GM12878 (cell line): ENCODE results near the gene INO80C.

ENCODE experiments used
- CTCF ChIP-seq, 3 experiments: IDR thresholded peaks in 2 of 3; conservative IDR thresholded peaks in 1 of 3; 2 replicates each; pipeline ENCODE4 v1.5.1; 2011; ENCODE audit warnings: low read depth in 3 of 3, low read length in 3 of 3, mild to moderate bottlenecking in 3 of 3, control low read depth in 2 of 3, moderate library complexity in 2 of 3, inconsistent platforms in 1 of 3, mixed read lengths in 1 of 3; ENCODE audit not compliant: control insufficient read depth in 2 of 3, insufficient read depth in 1 of 3; ENCODE audit errors: extremely low read depth in 1 of 3
- GABPA ChIP-seq: IDR thresholded peaks from 2 replicates; pipeline ENCODE4 v1.6.1; 2014; ENCODE audit warnings: antibody characterized with exemption, low read depth, mild to moderate bottlenecking, inconsistent platforms
- JUNB ChIP-seq: IDR thresholded peaks from 2 replicates; pipeline ENCODE4 v1.6.1; 2016; ENCODE audit warnings: antibody characterized with exemption, mild to moderate bottlenecking
- NFYA ChIP-seq: IDR thresholded peaks from 2 replicates; pipeline ENCODE4 v1.6.1; 2011; ENCODE audit warnings: low read depth, mild to moderate bottlenecking, low read length, improper control_type of control experiment, borderline replicate concordance
- POLR2A ChIP-seq: IDR thresholded peaks from 2 replicates; pipeline ENCODE4 v1.6.1; 2011; ENCODE audit warnings: low read depth, mild to moderate bottlenecking, low read length
- RELA ChIP-seq: fragments of 450-650 bp; IDR thresholded peaks from 2 replicates; pipeline ENCODE4 v1.8.0; 2014; ENCODE audit warnings: borderline replicate concordance; ENCODE audit not compliant: partially characterized antibody
- ZNF274 ChIP-seq: IDR thresholded peaks from one replicate; pipeline ENCODE4 v1.8.0; 2011; ENCODE audit not compliant: insufficient read length, insufficient read depth

DNA sequence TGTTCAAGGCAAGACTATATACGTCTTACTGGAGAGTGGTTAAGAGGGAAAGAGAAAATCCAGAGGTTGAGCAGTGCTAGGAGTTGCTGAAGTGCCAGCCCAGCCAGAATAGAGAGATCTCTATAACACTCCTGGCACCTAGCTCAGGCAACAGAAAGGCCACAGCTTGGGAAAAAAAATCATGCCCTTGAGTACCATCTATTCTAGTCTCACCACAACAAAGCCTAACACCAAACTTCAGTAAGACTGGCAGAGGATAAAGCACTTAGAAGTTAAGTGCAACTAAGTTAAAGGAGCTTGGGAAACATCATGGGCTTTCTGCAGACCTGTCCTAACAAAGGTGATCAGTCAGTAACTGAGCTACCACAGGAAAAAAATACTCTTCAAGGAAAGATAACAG lies 24.2 kb downstream of the INO80C start:
- TF ChIP-seq GABPA (no peak), JUNB (no peak), ZNF274 (no peak), RELA (no peak), NFYA (no peak), POLR2A (no peak), CTCF (IDR thresholded peaks at IDR 0.05 in 2 of 3, conservative IDR thresholded peaks at IDR 0.05 in 1 of 3; ENCODE audit: control insufficient read depth in 2 of 3, extremely low read depth in 1 of 3, insufficient read depth in 1 of 3, low read depth in 3 of 3, low read length in 3 of 3) (no peak)
